SK-N-SH (cell line): ENCODE data around the gene DIS3L. TPM values are rescaled to one million over a fixed set of nuclear protein-coding genes. Genes with fewer than 3 reads are reported as not detected.

Source experiments
- CTCF ChIA-PET: fragments of 300-600, 350-600 bp; formaldehyde crosslinking; extraction: SDS; loops from one replicate; lab custom pipeline; 2021; lab: Yijun Ruan, JAX
- POLR2A ChIA-PET: fragments of 350-600 bp; sonication (Branson Sonifier 250); formaldehyde crosslinking; extraction: SDS; loops from one replicate; lab custom pipeline; 2020; ENCODE audit warnings: antibody characterized with exemption, inconsistent platforms; lab: Yijun Ruan, JAX
- DNase-seq: peaks from one replicate; pipeline ENCODE4 v3.0.0; 2012
- H2AFZ ChIP-seq: fragments of 200-600 bp; sonication (generic); 2 replicates; pipeline ENCODE4 v1.8.1; 2016; ENCODE audit warnings: antibody characterized with exemption, mild to moderate bottlenecking, low read depth
- H3F3A ChIP-seq: fragments of 200-600 bp; sonication (generic); replicated peaks from 2 replicates; pipeline ENCODE3; 2016; ENCODE audit warnings: antibody characterized with exemption, mild to moderate bottlenecking; ENCODE audit not compliant: insufficient read depth
- H3K27ac ChIP-seq, 2 experiments: fragments of 200-500 bp in 1 of 2; fragments of 200-600 bp in 1 of 2; sonication (Bioruptor generic) in 1 of 2; sonication (generic), shearing (Covaris generic) in 1 of 2; 2 replicates each; pipeline versions ENCODE4 v1.5.1 to v1.6.1; 2014 to 2016; ENCODE audit warnings: low read depth in 2 of 2, inconsistent platforms in 1 of 2, low read length in 1 of 2, mild to moderate bottlenecking in 1 of 2, mixed read lengths in 1 of 2
- H3K27me3 ChIP-seq: fragments of 200-600 bp; sonication (generic), shearing (Covaris generic); 2 replicates; pipeline ENCODE4 v1.6.1; 2016; ENCODE audit warnings: mixed run types; ENCODE audit not compliant: insufficient read depth
- H3K36me3 ChIP-seq, 2 experiments: fragments of 200-500 bp in 1 of 2; fragments of 200-600 bp in 1 of 2; sonication (Bioruptor generic) in 1 of 2; sonication (generic) in 1 of 2; replicated peaks in 1 of 2; 2 replicates each; pipeline versions ENCODE3 to v1.5.1; 2014 to 2016; ENCODE audit warnings: low read length in 1 of 2, mild to moderate bottlenecking in 1 of 2; ENCODE audit not compliant: insufficient read depth in 2 of 2, control insufficient read depth in 1 of 2
- H3K4me1 ChIP-seq, 2 experiments: fragments of 200-500 bp in 1 of 2; fragments of 200-600 bp in 1 of 2; sonication (Bioruptor generic) in 1 of 2; sonication (generic), shearing (Covaris generic) in 1 of 2; 2 replicates each; pipeline versions ENCODE4 v1.5.1 to v1.6.1; 2014 to 2016; ENCODE audit warnings: low read depth in 1 of 2, low read length in 1 of 2, mixed run types in 1 of 2; ENCODE audit not compliant: insufficient read depth in 2 of 2, control insufficient read depth in 1 of 2
- H3K4me2 ChIP-seq: fragments of 200-600 bp; sonication (generic), shearing (Covaris generic); 2 replicates; pipeline ENCODE4 v1.6.1; 2017; ENCODE audit warnings: mixed run types
- H3K4me3 ChIP-seq, 2 experiments: fragments of 200-500 bp in 1 of 2; fragments of 200-600 bp in 1 of 2; sonication (Bioruptor generic) in 1 of 2; sonication (generic), shearing (Covaris generic) in 1 of 2; 2 replicates each; pipeline versions ENCODE4 v1.5.1 to v1.8.1; 2014 to 2016; ENCODE audit warnings: low read depth in 2 of 2, inconsistent platforms in 1 of 2, low read length in 1 of 2, mild to moderate bottlenecking in 1 of 2, mixed read lengths in 1 of 2, moderate library complexity in 1 of 2
- H3K79me2 ChIP-seq: fragments of 200-600 bp; sonication (generic); 2 replicates; pipeline ENCODE4 v1.8.1; 2017; ENCODE audit warnings: mild to moderate bottlenecking; ENCODE audit not compliant: insufficient read depth
- H3K9ac ChIP-seq: fragments of 200-600 bp; sonication (generic); 2 replicates; pipeline ENCODE4 v1.6.1; 2017; ENCODE audit warnings: mixed run types
- H3K9me2 ChIP-seq: fragments of 200-600 bp; sonication (generic); 2 replicates; pipeline ENCODE4 v1.6.1; 2017; ENCODE audit warnings: mixed run types
- H3K9me3 ChIP-seq: fragments of 200-600 bp; sonication (generic); 2 replicates; pipeline ENCODE4 v1.6.1; 2017; ENCODE audit warnings: mixed run types, mild to moderate bottlenecking, moderate library complexity
- H4K20me1 ChIP-seq: fragments of 200-600 bp; sonication (generic); 2 replicates; pipeline ENCODE4 v1.6.1; 2017; ENCODE audit warnings: mild to moderate bottlenecking, mixed run types; ENCODE audit not compliant: insufficient read depth
- CHD2 ChIP-seq: fragments of 150-350 bp; IDR thresholded peaks from 2 replicates; pipeline ENCODE4 v1.6.1; 2018; ENCODE audit warnings: low read length; ENCODE audit not compliant: partially characterized antibody
- ELF1 ChIP-seq: IDR thresholded peaks from 2 replicates; pipeline ENCODE4 v1.4.0; 2012
- FOXJ3 ChIP-seq: sonication (generic); formaldehyde crosslinking; IDR thresholded peaks from 2 replicates; pipeline ENCODE4 v1.5.1; 2020; ENCODE audit warnings: mild to moderate bottlenecking, missing genetic modification reagents
- IRF3 ChIP-seq: fragments of 150-350 bp; IDR thresholded peaks from 2 replicates; pipeline ENCODE4 v1.6.1; 2016; ENCODE audit warnings: mild to moderate bottlenecking, low read depth, low read length
- RCOR1 ChIP-seq: fragments of 150-350 bp; IDR thresholded peaks from 2 replicates; pipeline ENCODE4 v1.6.1; 2017; ENCODE audit warnings: antibody characterized with exemption, low read length
- RXRA ChIP-seq: IDR thresholded peaks from 2 replicates; pipeline ENCODE4 v1.4.0; 2012; ENCODE audit warnings: low read depth, mild to moderate bottlenecking, borderline replicate concordance
- SMC3 ChIP-seq: IDR thresholded peaks from 2 replicates; pipeline ENCODE4 v1.6.1; 2012; ENCODE audit warnings: low read depth, low read length, improper control_type of control experiment
- WGBS: methylation state at CpG from one replicate; pipeline ENCODE4 v1.1.6; 2017; ENCODE audit warnings: low lambda C conversion rate; 5-methylcytosine and 5-hydroxymethylcytosine counted together
- polyA plus RNA-seq, 3 experiments: library from polyadenylated mRNA; depleted of rRNA; stranded (reverse); fragments of >200 nt; gene quantifications; 2 replicates each; pipeline ENCODE4 v1.2.3, GENCODE V29; 2012
- TF ChIP-seq, protein P1 (sequence below): IDR thresholded peaks from 2 replicates; pipeline ENCODE4 v1.4.0; 2012; ENCODE audit warnings: low read depth, borderline replicate concordance
- TF ChIP-seq, protein P2 (sequence below): IDR thresholded peaks from 2 replicates; pipeline ENCODE4 v1.4.0; 2012; ENCODE audit warnings: low read depth, borderline replicate concordance

DIS3L gene
- polyA plus RNA-seq, 1 of the 3 experiments (the other 2 are of a cell fraction) = 11.5 TPM

DNA sequence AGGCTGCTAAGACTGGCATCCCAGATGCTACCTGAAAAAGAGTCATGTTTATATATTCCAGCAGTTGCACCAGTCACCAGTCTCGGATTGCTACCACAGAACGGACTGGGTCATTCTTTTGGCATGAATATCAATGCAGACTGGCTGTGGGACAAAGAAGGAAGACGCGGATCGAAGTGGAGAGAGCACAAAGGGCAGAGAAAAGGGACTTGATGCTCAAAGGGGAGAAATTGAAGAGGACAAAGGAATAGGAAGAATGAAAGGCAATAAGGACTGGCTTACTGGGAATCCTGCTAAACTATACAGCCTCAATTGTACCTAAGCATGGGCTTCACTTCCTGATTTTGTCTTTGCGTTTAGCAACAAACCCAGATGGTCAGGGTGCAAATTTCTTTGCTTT is 15.3 kb upstream of the DIS3L start (continued):
- TF ChIP-seq, protein P1, sequence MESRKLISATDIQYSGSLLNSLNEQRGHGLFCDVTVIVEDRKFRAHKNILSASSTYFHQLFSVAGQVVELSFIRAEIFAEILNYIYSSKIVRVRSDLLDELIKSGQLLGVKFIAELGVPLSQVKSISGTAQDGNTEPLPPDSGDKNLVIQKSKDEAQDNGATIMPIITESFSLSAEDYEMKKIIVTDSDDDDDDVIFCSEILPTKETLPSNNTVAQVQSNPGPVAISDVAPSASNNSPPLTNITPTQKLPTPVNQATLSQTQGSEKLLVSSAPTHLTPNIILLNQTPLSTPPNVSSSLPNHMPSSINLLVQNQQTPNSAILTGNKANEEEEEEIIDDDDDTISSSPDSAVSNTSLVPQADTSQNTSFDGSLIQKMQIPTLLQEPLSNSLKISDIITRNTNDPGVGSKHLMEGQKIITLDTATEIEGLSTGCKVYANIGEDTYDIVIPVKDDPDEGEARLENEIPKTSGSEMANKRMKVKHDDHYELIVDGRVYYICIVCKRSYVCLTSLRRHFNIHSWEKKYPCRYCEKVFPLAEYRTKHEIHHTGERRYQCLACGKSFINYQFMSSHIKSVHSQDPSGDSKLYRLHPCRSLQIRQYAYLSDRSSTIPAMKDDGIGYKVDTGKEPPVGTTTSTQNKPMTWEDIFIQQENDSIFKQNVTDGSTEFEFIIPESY = no peak
- no peak for TF ChIP-seq SMC3
- TF ChIP-seq RCOR1 = no peak
- TF ChIP-seq, all 33 proteins: peak for 0

DNA sequence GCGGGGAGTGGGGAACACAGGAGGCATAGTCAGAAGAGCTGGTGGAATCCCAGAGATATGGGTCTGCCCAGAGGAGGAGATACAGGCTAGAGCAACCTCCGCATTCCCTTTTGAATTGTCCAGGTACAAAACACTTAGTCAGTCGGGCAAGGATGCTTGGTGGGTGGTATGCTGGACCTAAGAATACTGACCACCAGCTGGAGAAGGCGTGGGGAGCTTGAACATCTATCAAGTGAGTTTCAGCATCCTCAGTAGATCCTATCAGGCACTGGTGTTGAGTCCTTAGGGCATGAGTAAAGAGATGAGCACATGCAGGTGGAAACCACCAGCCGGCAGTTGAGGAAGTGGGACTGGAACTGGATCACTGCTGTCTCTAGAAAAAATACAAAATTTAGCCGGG is 14.7 kb upstream of the DIS3L start:
- H3K4me3 ChIP-seq = no peak overlapping the region
- H2AFZ ChIP-seq = no peak overlapping the region
- H3K79me2 ChIP-seq = no peaks in the 10 kb centered on the region
- DNase-seq = no peak
- TF ChIP-seq ELF1 (no peak), IRF3 (no peak)
- TF ChIP-seq, all 33 proteins: peak for 0
- ChIA-PET POLR2A (no interaction called here), CTCF (interaction anchor here (0.8 kb wide), 1 partner anchor 14 kb away, joined by 3 read pairs; no protein-coding TSS in a partner anchor)
- H3K9ac ChIP-seq = no peak overlapping the region
- no peak overlapping the region for H3K4me2 ChIP-seq
- no peaks in the 10 kb centered on the region for H4K20me1 ChIP-seq
- no peaks in the 10 kb centered on the region for H3K9me2 ChIP-seq
- no peaks in the 10 kb centered on the region for H3K36me3 ChIP-seq
- H3F3A ChIP-seq = no peaks in the 10 kb centered on the region
- H3K9me3 ChIP-seq = no peaks in the 10 kb centered on the region
- WGBS = 76% methylated on average over 5 of the region's 6 CpGs
- no peak overlapping the region for H3K27ac ChIP-seq
- no peaks in the 10 kb centered on the region; the same call in 1 of the 2 replicates for H3K27me3 ChIP-seq
- no peaks in the 10 kb centered on the region for H3K4me1 ChIP-seq

DNA sequence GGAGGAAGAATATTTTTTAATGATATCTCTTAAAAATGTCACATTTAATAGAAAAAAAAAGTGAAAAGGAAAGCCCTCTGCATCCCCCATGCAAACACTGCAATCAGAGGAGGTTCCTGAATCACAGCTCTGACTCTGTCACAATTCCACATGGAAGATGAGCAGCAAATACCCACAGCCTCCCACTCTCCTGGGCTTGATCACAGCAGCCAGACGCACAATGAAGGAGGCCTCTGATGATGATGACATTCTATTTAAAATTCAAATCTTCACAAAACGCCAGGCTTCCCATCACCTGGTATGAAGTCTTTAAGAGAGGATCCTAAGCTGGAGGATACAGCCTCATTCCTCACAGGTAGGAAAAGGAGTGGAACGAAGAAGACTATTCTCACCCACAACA is 9.1 kb upstream of the DIS3L start:
- 73% methylated on average over 3 of the region's 3 CpGs for WGBS

More for the DNA sequence above, 9.1 kb upstream of the DIS3L start:
- no peaks in the 10 kb centered on the region; the same call in 1 of the 2 replicates for H3K27me3 ChIP-seq
- peaks cover 0 to 10% of the 10 kb centered on the region in 2 experiments; a peak in 2 of 4 replicates for H3K4me1 ChIP-seq
- no peak overlapping the region for H3K27ac ChIP-seq
- POLR2A ChIA-PET = no interaction called here
- DNase-seq = peak; percentile 20
- TF ChIP-seq CHD2 = no peak
- TF ChIP-seq, protein P2, sequence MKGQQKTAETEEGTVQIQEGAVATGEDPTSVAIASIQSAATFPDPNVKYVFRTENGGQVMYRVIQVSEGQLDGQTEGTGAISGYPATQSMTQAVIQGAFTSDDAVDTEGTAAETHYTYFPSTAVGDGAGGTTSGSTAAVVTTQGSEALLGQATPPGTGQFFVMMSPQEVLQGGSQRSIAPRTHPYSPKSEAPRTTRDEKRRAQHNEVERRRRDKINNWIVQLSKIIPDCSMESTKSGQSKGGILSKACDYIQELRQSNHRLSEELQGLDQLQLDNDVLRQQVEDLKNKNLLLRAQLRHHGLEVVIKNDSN = no peak
- no peak for TF ChIP-seq RXRA
- TF ChIP-seq FOXJ3 = no peak
- H3K4me3 ChIP-seq = no peak overlapping the region
- no peak overlapping the region for H3K4me2 ChIP-seq
- no peaks in the 10 kb centered on the region for H3K9me2 ChIP-seq
- H3K36me3 ChIP-seq = no peaks in the 10 kb centered on the region
- CTCF ChIA-PET = interaction anchor here (0.7 to 5.6 kb wide), 4 partner anchors 11 to 367 kb away, joined by 3 to 40 read pairs (median 3); no protein-coding TSS in a partner anchor
- no peak overlapping the region for H2AFZ ChIP-seq
- no peaks in the 10 kb centered on the region for H4K20me1 ChIP-seq
- no peak overlapping the region for H3K9ac ChIP-seq
- H3K9me3 ChIP-seq = no peaks in the 10 kb centered on the region
- peaks cover 4% of the 10 kb centered on the region for H3F3A ChIP-seq
- H3K79me2 ChIP-seq = no peaks in the 10 kb centered on the region
